Measurements from ENCODE around the gene ZNF804B.

GRCh38 chr7:89041240-89041639 lies 281.7 kb downstream of the ZNF804B start:
- no peak for TF ChIP-seq CTCF (IDR thresholded peaks at IDR 0.05; ENCODE audit: insufficient read depth, low read length)
- no peak for TF ChIP-seq REST (IDR thresholded peaks at IDR 0.05; ENCODE audit: insufficient replicate concordance, low read depth)
- TF ChIP-seq POLR2AphosphoS5 (IDR thresholded peaks at IDR 0.05; ENCODE audit: low read depth) = no peak
